ENCODE measurements around the gene AWAT1. TPM values are rescaled to one million over a fixed set of nuclear protein-coding genes. Genes with fewer than 3 reads are reported as not detected.
A peak's percentile ranks its signal among the peaks of the same experiment; 100 is the strongest.

Gene AWAT1

DNA sequence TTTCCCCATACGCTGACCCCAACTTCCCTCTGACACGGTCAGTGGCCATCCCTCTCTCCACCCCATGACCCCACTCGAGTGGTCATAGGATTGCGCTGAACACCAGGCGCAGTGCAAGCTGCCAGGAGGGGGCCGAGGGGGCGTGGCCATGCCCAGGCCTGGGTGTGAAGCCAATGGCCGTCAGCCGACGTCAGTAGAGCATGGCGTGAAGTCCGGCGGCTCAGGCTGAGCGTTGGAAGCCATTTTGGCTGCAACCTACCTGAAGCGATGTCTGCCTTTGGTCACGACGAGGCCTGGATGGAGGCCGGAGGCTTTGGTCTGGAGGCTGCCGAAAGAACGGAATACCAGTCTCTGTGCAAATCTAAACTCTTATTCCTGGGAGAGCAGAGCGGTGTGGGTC, 47.5 kb downstream of the AWAT1 start, which contains the start of gene RAB41:
Gene RAB41 (plus strand): TSS at position 222 of the 400 bp plus-strand sequence. CDS start 46 bp downstream, at position 268.
- Histone ChIP-seq H2BK15ac (ENCODE audit: low read depth, poor library complexity, severe bottlenecking) (no peak within 1 kb of the TSS), H3K18ac (ENCODE audit: low read depth in 1 of 2, low read length in 2 of 2) (no peak within 1 kb of the TSS), H3K27me3 (ENCODE audit: control insufficient read depth in 1 of 2, insufficient read depth in 1 of 2, low read length in 2 of 2) (peaks cover 0 to 14% of the 10 kb centered on the region in 2 experiments), H3K9me3 (ENCODE audit: control insufficient read depth, low read length) (no peaks in the 10 kb centered on the region), H3K23ac (ENCODE audit: low read length in 2 of 2) (no peak within 1 kb of the TSS), H3K9ac (ENCODE audit: low read length) (no peak within 1 kb of the TSS), H3K4me2 (ENCODE audit: low read length, poor library complexity, severe bottlenecking) (no peak within 1 kb of the TSS), H4K8ac (ENCODE audit: low read length) (no peak within 1 kb of the TSS), H3K4ac (ENCODE audit: low read depth in 1 of 2, low read length in 2 of 2) (no peak within 1 kb of the TSS), H2BK120ac (ENCODE audit: low read depth, low read length) (no peak within 1 kb of the TSS), H2BK5ac (ENCODE audit: low read depth, low read length, poor library complexity, severe bottlenecking) (no peak within 1 kb of the TSS), H3K4me3 (ENCODE audit: insufficient read depth in 1 of 2, low read depth in 1 of 2, low read length in 2 of 2) (no peak within 1 kb of the TSS), H3K14ac (ENCODE audit: low read length in 2 of 2) (no peak within 1 kb of the TSS), H3K79me1 (replicated peaks; ENCODE audit: low read length, poor library complexity, severe bottlenecking) (no peaks in the 10 kb centered on the region), H2BK12ac (ENCODE audit: low read length in 2 of 2) (no peak within 1 kb of the TSS), H3K27ac (ENCODE audit: low read length, poor library complexity, severe bottlenecking) (no peak within 1 kb of the TSS), H3K36me3 (ENCODE audit: control insufficient read depth in 1 of 2, insufficient read depth in 2 of 2, low read depth in 1 of 2, low read length in 2 of 2) (peaks cover 8 to 37% of the 10 kb centered on the region in 2 experiments), H4K91ac (ENCODE audit: low read length) (no peak within 1 kb of the TSS), H2AFZ (ENCODE audit: low read depth, low read length) (no peak within 1 kb of the TSS), H2AK5ac (ENCODE audit: low read length, severe bottlenecking) (no peak within 1 kb of the TSS), H3K4me1 (ENCODE audit: control insufficient read depth, insufficient read depth, low read depth, low read length) (no peaks in the 10 kb centered on the region)
- no peak for DNase-seq
- WGBS = 92% methylated on average over 21 of the region's 21 CpGs

GRCh38 chrX:70289168-70289792, 54.8 kb downstream of the AWAT1 start:
- Histone ChIP-seq H3K4me2 (ENCODE audit: low read length, poor library complexity, severe bottlenecking) (peak overlapping the region; percentile 68), H3K27ac (ENCODE audit: low read length, poor library complexity, severe bottlenecking) (peak overlapping the region; percentile 43), H2BK120ac (ENCODE audit: low read depth, low read length) (no peak overlapping the region), H2BK12ac (ENCODE audit: low read length in 2 of 2) (no peak overlapping the region), H3K9me3 (ENCODE audit: control insufficient read depth, low read length) (no peaks in the 10 kb centered on the region), H3K4ac (ENCODE audit: low read depth in 1 of 2, low read length in 2 of 2) (peak overlapping the region in 1 of 2 experiments; percentile 24), H4K91ac (ENCODE audit: low read length) (no peak overlapping the region), H3K27me3 (ENCODE audit: control insufficient read depth in 1 of 2, insufficient read depth in 1 of 2, low read length in 2 of 2) (peaks cover 0 to 25% of the 10 kb centered on the region in 2 experiments), H2AK5ac (ENCODE audit: low read length, severe bottlenecking) (no peak overlapping the region), H3K36me3 (ENCODE audit: control insufficient read depth in 1 of 2, insufficient read depth in 2 of 2, low read depth in 1 of 2, low read length in 2 of 2) (peaks cover 6 to 37% of the 10 kb centered on the region in 2 experiments), H3K4me1 (ENCODE audit: control insufficient read depth, insufficient read depth, low read depth, low read length) (peaks cover 2% of the 10 kb centered on the region), H3K14ac (ENCODE audit: low read length in 2 of 2) (peak overlapping the region in 1 of 2 experiments; percentile 26), H2BK15ac (ENCODE audit: low read depth, poor library complexity, severe bottlenecking) (no peak overlapping the region), H3K9ac (ENCODE audit: low read length) (peak overlapping the region; percentile 89), H3K23ac (ENCODE audit: low read length in 2 of 2) (no peak overlapping the region), H4K8ac (ENCODE audit: low read length) (no peak overlapping the region), H3K79me1 (replicated peaks; ENCODE audit: low read length, poor library complexity, severe bottlenecking) (peaks cover 7% of the 10 kb centered on the region), H2AFZ (ENCODE audit: low read depth, low read length) (peak overlapping the region; percentile 39), H3K18ac (ENCODE audit: low read depth in 1 of 2, low read length in 2 of 2) (peak overlapping the region; percentile 43 to 92), H2BK5ac (ENCODE audit: low read depth, low read length, poor library complexity, severe bottlenecking) (no peak overlapping the region), H3K4me3 (ENCODE audit: insufficient read depth in 1 of 2, low read depth in 1 of 2, low read length in 2 of 2) (peak overlapping the region; percentile 73 to 87)
- peak; percentile 16 for DNase-seq
- 66% methylated on average over 4 of the region's 11 CpGs for WGBS

Small RNA genes lying within 50 kb of the gene (small RNA-seq; reads per million reads assigned to genes)
- not detected for gene RNA5SP507 (ENCODE audit: low read depth)

Measured in mesenchymal stem cell (in vitro differentiated cells and primary cell).